Measurements from ENCODE around the gene C19orf47. TPM values are rescaled to one million over a fixed set of nuclear protein-coding genes. Genes with fewer than 3 reads are reported as not detected.

The C19orf47 gene
- total RNA-seq, 1 donor from 2014 or later, result 14.6 TPM

DNA sequence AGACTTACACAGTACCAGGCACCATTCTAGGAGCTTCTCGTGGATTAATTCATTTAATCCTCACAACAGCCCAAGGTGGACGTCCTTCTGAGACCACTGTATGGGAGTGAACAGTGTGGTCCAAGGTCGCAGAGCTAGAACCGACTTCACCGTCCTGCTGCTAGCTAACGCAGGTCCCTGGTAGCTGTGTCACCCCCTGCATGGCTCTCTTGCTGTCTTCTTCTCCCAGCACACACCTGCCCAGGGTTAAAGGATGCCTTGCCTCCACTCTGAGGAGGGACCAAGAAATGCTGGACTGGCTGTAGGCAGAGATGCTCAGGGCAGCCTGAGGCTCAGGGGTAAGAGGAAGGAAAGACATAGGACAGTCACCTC, 66.0 kb downstream of the C19orf47 start:
- ChIA-PET CTCF (no interaction called here), POLR2A (interaction anchor here (1.3 kb wide), 1 partner anchor 44 kb away, joined by 3 read pairs; no protein-coding TSS in a partner anchor)
- Mint-ChIP-seq H3K4me1 (peaks cover 90% of the 10 kb centered on the region), H3K27ac (peak overlapping the region; percentile 94), H3K27me3 (no peaks in the 10 kb centered on the region), H3K36me3 (ENCODE audit: low read depth) (peaks cover 14% of the 10 kb centered on the region), H3K4me3 (no peak overlapping the region), H3K9me3 (no peaks in the 10 kb centered on the region)
- intact Hi-C loops (cut with micrococcal nuclease), result loop anchor here (10.0 kb wide), 2 partner anchors 137 to 493 kb away; partner anchors contain the start of genes MIA and RAB4B
- DNase-seq, result no peak
- ATAC-seq (ENCODE audit: low read depth), result no peak
- TF ChIP-seq, protein P1, sequence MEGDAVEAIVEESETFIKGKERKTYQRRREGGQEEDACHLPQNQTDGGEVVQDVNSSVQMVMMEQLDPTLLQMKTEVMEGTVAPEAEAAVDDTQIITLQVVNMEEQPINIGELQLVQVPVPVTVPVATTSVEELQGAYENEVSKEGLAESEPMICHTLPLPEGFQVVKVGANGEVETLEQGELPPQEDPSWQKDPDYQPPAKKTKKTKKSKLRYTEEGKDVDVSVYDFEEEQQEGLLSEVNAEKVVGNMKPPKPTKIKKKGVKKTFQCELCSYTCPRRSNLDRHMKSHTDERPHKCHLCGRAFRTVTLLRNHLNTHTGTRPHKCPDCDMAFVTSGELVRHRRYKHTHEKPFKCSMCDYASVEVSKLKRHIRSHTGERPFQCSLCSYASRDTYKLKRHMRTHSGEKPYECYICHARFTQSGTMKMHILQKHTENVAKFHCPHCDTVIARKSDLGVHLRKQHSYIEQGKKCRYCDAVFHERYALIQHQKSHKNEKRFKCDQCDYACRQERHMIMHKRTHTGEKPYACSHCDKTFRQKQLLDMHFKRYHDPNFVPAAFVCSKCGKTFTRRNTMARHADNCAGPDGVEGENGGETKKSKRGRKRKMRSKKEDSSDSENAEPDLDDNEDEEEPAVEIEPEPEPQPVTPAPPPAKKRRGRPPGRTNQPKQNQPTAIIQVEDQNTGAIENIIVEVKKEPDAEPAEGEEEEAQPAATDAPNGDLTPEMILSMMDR (IDR thresholded peaks at IDR 0.05), result no peak

DNA sequence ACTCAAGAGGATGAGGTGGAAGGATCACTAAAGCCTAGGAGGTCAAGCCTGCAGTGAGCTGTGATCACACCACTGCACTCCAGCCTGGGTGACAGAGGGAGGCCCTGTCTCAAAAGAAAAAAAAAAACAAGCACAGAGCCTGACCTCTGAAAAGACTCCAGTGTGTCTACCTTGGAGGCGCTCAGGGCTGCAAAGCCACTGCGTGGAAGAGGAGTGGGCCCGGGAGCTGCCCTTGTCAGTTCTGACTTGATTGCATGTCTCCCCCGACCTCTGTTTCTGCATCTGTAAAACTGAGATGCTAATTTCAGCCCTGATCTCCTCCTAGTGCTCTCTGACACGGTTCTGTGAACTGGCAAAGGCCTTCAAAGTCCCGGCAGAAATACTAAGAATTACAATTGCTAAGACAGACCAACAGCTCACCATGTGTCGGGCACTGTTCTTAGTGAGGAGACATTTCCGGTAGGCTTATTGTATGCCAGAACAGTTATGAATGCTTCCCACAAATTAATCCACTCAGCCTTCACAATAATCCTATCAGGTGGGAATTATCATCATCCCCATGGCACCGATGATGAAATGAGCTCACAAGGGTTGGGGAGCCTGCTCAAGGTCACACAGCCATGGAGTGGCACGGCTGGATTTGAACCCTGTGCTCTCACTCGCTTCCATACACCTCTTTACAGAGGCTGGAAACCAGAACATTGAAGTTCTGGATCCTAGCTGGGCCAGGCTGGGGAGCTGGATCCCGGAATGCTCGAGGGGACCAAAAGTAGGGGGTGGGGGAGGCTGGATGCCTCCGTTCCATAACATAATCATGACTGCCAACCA, 66.6 kb downstream of the C19orf47 start:
- Mint-ChIP-seq H3K27ac (peak overlapping the region; percentile 94), H3K36me3 (ENCODE audit: low read depth) (peaks cover 14% of the 10 kb centered on the region), H3K4me1 (peaks cover 90% of the 10 kb centered on the region), H3K4me3 (no peak overlapping the region), H3K27me3 (no peaks in the 10 kb centered on the region), H3K9me3 (no peaks in the 10 kb centered on the region)
- TF ChIP-seq, protein P1 (IDR thresholded peaks at IDR 0.05), result no peak
- ChIA-PET CTCF (no interaction called here), POLR2A (interaction anchor here (0.7 to 1.3 kb wide), 3 partner anchors 24 to 333 kb away, joined by 3 to 4 read pairs (median 3); no protein-coding TSS in a partner anchor)
- no peak for ATAC-seq (ENCODE audit: low read depth)
- no peak for DNase-seq
- intact Hi-C loops (cut with micrococcal nuclease), result loop anchor here (10.0 kb wide), 2 partner anchors 137 to 493 kb away; partner anchors contain the start of genes MIA and RAB4B

DNA sequence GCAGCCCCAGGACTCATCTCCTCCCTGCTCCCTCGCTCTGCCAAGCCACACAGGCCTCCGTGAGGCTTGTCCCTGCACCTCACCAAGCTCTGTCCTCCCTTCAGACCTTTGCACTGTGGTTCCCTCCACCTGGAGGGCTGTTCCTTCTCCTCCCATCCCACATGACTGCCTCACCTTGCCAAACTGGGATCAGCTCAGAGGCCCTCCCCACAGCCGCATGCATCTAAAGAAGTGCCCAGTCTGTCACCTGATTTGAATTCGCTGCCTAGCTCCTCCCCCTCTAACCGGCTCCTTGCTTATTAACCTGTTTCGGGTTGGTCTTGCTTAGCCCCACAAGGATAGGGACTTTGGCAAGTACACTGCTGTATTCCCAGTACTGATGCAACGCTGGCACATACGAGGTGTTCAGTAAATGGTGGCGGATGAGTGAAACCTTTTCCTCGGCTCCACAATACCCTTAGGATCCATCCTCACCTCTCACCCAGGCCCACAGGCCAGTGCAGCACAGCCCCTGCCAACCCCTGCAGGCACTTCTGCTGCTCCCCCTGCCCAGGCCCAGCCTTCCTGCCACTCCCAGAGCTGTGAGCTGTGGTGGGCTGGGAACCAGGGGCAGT, 67.5 kb downstream of the C19orf47 start:
- Mint-ChIP-seq H3K27ac (peak overlapping the region; percentile 81), H3K4me1 (peaks cover 85% of the 10 kb centered on the region), H3K9me3 (no peaks in the 10 kb centered on the region), H3K36me3 (ENCODE audit: low read depth) (peaks cover 16% of the 10 kb centered on the region), H3K27me3 (no peaks in the 10 kb centered on the region), H3K4me3 (peak overlapping the region; percentile 67)
- ChIA-PET POLR2A (interaction anchor here (0.8 kb wide), 1 partner anchor 24 kb away, joined by 4 read pairs; no protein-coding TSS in a partner anchor), CTCF (no interaction called here)
- no peak for DNase-seq
- ATAC-seq (ENCODE audit: low read depth), result no peak
- TF ChIP-seq, protein P1 (IDR thresholded peaks at IDR 0.05), result no peak
- intact Hi-C loops (cut with micrococcal nuclease), result loop anchor here (10.0 kb wide), 2 partner anchors 136 to 494 kb away; partner anchors contain the start of genes MIA and RAB4B

DNA sequence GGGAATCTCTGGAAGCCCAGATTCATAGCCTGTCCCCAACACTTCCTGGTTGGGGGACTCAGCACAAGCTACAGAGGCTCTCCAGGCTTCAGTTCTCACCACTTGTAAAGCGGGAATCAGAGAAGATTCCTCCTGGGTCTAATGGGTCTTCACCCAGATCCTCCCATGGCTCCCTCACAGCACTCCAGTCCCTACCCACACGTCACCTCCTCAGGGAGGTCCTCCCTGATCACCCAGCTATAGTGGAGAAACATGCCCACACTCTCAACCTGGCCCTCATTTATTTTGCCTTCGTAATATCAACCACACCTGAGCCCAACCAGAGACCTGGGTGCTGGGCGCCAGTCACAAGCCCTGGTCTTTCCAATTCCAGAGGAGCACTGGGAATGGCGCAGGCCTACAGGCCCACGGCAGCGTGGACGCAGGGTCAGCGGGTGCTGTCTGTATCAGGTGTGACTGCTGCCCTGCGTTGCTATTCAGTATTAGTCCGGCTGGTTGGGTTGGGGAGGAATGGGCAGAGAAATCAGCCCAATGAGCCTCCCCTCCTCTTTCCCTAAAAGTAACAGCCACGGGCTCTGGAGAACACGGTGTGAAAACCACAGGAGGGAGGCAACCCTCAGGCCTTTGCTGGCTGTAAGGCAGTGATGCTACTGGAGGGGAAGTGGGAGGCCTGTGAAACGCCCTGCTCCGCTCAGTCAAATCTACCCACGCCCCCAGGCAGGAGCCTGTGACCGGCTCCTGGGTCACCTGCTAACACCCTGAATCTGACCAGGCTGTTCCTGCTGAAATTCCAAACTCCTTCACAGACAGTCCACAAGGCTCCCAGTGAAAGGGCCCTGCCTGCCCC, 68.2 kb downstream of the C19orf47 start:
- ChIA-PET CTCF (no interaction called here), POLR2A (interaction anchor here (0.6 kb wide), 1 partner anchor 22 kb away, joined by 3 read pairs; no protein-coding TSS in a partner anchor)
- H3K27ac Mint-ChIP-seq, result peak overlapping the region; percentile 81
- intact Hi-C loops (cut with micrococcal nuclease), result loop anchor here (10.0 kb wide), 2 partner anchors 135 to 495 kb away; partner anchors contain the start of genes MIA and RAB4B
- H3K4me3 Mint-ChIP-seq, result peak overlapping the region; percentile 67
- H3K9me3 Mint-ChIP-seq, result no peaks in the 10 kb centered on the region
- DNase-seq, result peak; percentile 27
- peaks cover 84% of the 10 kb centered on the region for H3K4me1 Mint-ChIP-seq
- TF ChIP-seq, protein P1 (IDR thresholded peaks at IDR 0.05), result no peak
- ATAC-seq (ENCODE audit: low read depth), result peak; percentile 33
- peaks cover 18% of the 10 kb centered on the region for H3K36me3 Mint-ChIP-seq (ENCODE audit: low read depth)
- no peaks in the 10 kb centered on the region for H3K27me3 Mint-ChIP-seq
